SK-N-SH (cell line): ENCODE data around the gene C17orf113.

Experiments used
- CTCF ChIP-seq: fragments of 200-600 bp; sonication (generic); IDR thresholded peaks from 2 replicates; pipeline ENCODE4 v1.6.1; 2017; ENCODE audit warnings: antibody characterized with exemption, mild to moderate bottlenecking, moderate library complexity
- ELF1 ChIP-seq: IDR thresholded peaks from 2 replicates; pipeline ENCODE4 v1.4.0; 2012
- EP300 ChIP-seq, 2 experiments: IDR thresholded peaks; 2 replicates each; pipeline versions ENCODE4 v1.4.0 to v1.6.1; 2012; ENCODE audit warnings: borderline replicate concordance in 1 of 2, low read depth in 1 of 2, low read length in 1 of 2
- GABPA ChIP-seq: IDR thresholded peaks from 2 replicates; pipeline ENCODE4 v1.4.0; 2012; ENCODE audit warnings: low read depth, mild to moderate bottlenecking
- JUND ChIP-seq: IDR thresholded peaks from 2 replicates; pipeline ENCODE4 v1.4.0; 2012
- MAX ChIP-seq: IDR thresholded peaks from 2 replicates; pipeline ENCODE4 v1.4.0; 2012; ENCODE audit warnings: low read depth
- POLR2AphosphoS5 ChIP-seq: IDR thresholded peaks from 2 replicates; pipeline ENCODE4 v1.6.1; 2012; ENCODE audit warnings: low read depth, low read length
- RAD21 ChIP-seq: IDR thresholded peaks from 2 replicates; pipeline ENCODE4 v1.6.1; 2012; ENCODE audit warnings: mild to moderate bottlenecking, low read length
- SIN3A ChIP-seq: IDR thresholded peaks from 2 replicates; pipeline ENCODE4 v1.6.1; 2012; ENCODE audit warnings: low read depth, mild to moderate bottlenecking, low read length, moderate library complexity, borderline replicate concordance
- YY1 ChIP-seq: IDR thresholded peaks from 2 replicates; pipeline ENCODE4 v1.4.0; 2012; ENCODE audit warnings: low read depth, mild to moderate bottlenecking

GRCh38 chr17:42026857-42027589, 23.4 kb downstream of the C17orf113 start:
- TF ChIP-seq MAX (no peak), CTCF (no peak), EP300 (IDR thresholded peaks at IDR 0.05; ENCODE audit: borderline replicate concordance in 1 of 2, low read depth in 1 of 2, low read length in 1 of 2) (no peak), JUND (no peak), GABPA (no peak), POLR2AphosphoS5 (0 out of 2 replicates have a peak, but pooled peaks have one; percentile 8), YY1 (no peak), SIN3A (no peak), ELF1 (no peak), RAD21 (no peak)
